GDM1 (cell line): ENCODE results near the gene FTCD.
"Not testable (repeated sequence)": the region's sequence is repeated elsewhere in the genome, so short reads cannot be mapped to it uniquely, and the experiment has no call there.

Experiments
- DNase-seq: peaks from one replicate; lab custom pipeline; 2025; lab: John Stamatoyannopoulos, UW

The FTCD gene

DNA sequence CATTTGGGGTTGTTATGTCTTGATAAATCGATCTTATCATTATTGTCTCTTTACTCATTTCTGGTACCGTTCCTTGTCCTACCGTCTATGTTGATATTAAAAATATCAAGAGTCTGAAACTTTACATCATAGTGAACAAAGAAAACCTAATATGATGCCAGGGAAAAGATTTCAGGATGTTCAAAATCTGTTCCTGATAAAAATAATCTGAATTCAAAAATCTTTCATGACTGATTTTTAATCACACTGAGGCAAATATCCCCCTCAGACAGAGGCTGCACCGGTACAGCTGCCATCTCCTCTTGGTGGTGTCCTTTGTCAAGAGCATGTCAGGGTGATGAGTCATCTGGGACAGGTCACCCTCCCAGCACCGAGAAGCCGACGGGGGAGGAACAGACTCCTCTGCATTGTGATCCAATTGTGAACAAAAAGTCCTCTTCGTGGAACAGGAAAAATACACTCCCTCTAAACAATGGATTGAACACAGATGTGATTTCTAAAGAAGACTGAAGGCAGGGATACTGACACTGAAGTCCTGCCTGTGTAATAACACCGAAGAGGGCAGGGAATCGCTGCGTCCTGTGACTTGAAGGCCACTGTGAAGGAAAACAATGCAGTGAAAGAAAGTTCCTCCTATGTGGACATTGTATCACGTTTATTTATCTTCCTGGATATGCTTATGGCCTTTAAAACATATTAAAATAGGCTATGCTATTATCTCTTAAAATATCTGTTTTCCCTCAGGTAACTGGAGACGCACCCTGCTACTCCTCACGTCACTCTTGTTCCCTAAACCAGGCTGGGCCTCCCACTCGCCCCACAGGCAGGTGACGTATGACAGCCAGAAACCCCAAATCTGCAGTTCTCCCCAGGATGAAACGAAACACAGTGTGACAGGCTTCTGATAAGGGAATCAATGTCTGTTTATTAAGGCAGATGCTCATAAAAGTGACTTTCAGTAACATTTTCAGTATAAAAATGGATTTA lies 33.1 kb upstream of the FTCD start:
- no peak for DNase-seq

DNA sequence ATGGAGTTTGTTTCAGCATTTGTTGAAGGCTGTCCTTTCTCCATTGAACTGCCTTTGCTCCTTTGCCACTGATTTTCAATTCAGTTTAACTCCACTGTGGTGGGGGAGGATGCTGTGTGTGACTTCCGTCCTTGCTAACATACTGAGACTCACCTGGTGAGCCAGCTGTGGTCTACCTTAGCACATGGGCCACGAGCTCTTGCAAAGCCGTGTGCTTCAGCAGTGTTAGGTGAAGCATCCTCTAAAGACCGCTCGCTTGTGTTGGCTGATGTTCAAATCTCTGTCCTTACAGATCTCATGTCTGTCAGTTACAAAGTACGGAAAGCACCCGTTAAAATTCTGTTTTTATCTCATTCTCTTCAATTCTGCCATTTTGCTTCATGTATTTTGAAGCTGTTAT lies 32.4 kb upstream of the FTCD start:
- DNase-seq: no peak

DNA sequence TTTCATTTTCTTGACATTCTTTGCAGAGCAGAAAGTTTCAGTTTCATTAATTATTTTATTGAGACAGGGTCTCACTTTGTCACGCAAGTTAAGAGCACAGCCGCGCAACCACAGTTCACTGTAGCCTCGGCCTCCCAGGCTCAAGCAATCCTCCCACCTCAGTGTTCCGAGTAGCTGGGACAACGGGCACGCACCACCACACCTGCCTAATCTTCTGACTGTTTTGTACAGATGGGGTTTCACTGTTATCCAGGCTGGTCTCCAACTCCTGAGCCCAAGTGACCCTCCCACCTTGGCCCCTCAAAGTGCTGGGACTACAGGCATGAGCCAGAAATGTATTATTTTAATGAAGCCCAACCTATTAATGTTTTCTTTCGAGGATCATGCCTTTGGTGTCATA lies 31.9 kb upstream of the FTCD start:
- DNase-seq: no peak

DNA sequence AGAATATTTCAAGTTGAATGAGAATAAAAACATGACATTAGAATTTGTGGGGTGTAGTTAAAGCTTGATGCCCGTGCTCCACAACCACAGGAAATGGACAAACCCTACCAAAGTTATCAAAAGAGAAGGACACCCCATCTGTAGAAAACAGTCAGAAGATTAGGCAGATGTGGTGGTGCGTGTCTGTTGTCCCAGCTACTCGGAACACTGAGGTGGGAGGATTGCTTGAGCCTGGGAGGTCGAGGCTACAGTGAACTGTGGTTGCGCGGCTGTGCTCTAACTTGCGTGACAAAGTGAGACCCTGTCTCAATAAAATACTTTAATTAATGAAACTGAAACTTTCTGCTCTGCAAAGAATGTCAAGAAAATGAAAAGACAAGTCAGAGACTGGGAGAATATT lies 30.3 kb upstream of the FTCD start:
- DNase-seq: no peak

DNA sequence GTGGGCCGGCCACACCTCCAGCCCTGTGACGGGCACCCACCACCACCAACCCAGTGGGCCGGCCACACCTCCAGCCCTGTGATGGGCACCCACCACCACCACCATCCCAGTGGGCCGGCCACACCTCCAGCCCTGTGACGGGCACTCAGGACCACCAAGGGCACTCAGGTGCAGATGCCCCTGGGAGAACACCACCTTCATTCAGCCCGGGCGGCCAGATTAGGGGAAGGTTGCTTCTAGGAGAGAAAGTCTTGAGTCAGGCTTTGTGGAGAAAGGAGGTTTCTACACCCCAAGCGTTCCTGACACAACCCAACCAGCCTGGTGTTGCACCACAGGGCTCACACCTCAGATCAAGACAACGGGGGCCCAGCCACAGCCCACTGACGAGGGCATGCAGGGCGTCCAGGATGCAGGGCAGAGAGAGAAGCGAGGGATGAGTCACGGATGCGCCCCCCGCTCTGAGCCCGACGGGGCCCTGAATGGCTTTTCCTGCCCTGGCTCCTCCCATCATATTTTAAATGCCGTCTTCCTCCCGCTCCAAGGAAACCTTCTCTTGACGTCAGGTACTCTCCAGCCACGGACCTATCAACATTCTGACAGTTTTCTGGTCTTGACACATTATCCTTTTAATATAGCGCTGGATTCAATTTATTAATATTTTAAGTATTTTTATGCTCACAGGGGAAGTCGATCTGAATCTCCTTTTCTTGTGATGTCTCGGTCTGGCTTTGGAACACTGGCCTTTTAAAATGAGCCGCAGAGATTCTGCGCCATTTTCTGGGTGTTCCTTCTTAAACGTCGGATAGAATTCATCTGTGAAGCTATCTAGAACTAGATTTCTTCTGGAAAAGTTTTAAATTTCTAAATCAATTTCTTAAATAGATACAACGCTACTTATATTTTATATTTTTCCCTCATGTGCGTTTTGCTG lies 29.5 kb upstream of the FTCD start:
- DNase-seq: peak; percentile 64

DNA sequence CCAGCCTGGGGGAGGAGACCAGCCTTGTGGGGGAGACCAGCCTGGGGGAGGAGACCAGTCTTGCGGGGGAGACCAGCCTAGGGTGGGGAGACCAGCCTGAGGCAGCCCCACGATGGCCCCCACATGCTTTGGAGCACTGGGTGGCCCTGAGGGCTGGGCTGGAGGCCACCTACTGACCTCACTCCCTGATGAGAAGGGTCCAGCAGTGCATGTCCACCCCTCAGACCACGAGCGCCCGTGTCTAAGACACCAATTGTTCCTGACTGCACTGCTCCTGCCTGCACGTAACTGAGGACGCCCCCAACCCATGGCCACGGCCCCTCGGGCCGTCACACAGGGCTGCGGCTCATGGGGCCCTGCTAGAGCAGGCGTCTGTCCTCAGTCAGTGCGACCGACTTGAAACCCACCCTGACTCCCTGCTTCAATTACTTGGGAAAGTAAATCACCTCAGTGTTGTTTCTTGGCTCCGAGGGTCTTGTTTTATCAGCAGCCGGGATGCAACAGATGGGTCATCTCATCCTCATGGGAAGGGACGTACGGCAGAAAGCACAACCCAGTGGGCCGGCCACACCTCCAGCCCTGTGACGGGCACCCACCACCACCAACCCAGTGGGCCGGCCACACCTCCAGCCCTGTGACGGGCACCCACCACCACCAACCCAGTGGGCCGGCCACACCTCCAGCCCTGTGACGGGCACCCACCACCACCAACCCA lies 28.7 kb upstream of the FTCD start, which contains the start of gene SPATC1L:
TSS of gene SPATC1L (minus strand) at position 550 of the 715 bp plus-strand sequence. CDS start 1,643 bp downstream, outside the sequence.
- peak; percentile 47 for DNase-seq

DNA sequence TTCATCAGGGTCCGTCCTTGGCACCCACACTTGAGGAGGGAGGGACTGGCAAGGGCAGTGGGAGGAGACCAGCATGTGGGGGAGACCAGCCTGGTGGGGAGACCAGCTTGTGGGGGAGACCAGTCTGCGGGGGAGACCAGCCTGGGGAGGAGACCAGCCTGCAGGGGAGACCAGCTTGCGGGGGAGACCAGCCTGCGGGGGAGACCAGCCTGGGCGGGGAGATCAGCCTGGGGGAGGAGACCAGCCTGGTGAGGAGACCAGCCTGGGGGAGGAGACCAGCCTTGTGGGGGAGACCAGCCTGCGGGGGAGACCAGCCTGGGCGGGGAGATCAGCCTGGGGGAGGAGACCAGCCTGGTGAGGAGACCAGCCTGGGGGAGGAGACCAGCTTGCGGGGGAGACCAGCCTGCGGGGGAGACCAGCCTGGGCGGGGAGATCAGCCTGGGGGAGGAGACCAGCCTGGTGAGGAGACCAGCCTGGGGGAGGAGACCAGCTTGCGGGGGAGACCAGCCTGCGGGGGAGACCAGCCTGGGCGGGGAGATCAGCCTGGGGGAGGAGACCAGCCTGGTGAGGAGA lies 28.0 kb upstream of the FTCD start:
- DNase-seq: not testable (repeated sequence)

DNA sequence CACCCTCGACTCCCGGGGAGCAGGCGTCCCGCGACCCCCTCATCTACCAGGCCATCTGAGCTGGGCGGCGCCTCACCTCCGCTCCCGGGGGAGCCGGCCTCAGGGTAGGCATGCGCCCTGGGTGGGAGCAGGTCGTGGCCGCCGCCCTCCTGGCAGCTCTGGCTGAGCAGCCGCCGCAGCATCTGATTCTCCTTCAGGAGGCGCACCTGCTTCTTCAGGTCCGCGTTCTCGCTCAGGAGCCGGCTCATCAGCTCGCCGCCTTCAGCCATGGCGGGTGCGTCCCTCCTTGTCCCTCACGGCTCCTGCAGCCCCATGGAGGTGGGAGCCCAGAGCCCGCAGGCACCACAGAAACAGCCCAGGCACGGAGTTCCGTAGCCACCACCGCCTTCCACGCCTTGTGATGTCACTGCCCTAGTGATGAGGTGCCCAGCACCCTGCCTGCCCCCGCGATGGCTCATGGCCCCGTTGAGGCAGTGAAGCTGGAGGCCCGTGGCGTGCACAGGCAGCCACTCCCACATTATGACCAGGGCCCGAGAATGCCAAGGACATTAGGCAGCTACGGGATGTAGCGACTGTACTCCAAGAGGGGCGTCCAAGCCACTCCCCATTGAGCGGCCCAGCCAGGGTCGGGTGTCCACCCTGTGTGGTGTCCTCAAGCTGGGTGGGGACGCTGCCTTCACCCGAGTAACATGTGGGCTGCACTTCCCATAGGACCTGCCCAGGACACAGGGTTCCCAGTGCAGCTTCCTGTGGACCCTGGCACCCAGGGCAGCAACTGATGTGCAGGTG lies 27.4 kb upstream of the FTCD start:
- DNase-seq: no peak

DNA sequence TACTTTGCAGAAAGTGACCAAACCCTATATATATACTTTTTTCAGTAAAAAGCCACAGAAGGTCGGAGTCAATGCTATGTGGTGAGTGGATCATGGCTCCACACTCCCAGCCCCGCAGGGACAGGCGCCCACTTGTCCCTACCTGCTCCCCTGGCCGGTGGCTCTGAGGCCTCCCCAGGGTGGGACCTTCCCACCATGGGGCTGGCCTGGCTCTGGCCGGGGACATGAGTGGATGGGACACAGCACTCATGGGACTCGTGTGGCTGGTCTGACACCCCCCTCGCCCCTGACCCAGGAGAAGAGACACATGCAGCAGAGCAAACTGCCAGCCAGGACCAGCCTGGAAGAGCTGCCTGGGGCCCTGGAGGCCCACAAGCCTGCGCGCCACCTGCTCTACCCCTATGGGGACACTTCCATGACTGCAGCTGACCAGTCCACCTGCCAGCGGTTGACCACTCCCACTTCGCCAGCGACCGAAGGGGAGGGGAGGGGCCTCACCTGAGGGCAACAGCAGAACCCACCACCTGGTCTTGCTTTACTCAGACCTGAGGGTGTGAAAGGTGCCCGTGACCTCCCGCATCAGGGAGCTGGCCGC lies 26.7 kb upstream of the FTCD start:
- DNase-seq: no peak

DNA sequence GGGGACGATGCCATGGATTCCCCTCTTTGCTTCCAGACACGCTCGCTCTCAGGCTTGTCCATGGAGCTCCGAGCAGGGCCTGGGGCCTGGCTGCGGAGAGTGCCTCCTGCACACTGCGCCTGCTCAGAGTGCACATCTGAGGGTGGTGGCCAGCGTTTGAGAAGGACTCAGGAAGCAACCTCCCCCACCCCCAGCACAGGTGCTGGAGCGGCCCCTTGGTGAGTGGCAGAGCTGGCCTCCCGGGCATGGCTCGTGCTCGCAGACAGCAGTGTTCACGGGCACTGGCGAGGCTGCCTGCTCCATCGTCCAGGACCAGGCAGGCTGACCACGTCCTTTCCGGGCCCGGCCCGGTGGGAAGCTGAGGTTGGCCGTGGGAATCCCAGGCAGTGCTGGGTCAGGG lies 26.1 kb upstream of the FTCD start:
- no peak for DNase-seq

DNA sequence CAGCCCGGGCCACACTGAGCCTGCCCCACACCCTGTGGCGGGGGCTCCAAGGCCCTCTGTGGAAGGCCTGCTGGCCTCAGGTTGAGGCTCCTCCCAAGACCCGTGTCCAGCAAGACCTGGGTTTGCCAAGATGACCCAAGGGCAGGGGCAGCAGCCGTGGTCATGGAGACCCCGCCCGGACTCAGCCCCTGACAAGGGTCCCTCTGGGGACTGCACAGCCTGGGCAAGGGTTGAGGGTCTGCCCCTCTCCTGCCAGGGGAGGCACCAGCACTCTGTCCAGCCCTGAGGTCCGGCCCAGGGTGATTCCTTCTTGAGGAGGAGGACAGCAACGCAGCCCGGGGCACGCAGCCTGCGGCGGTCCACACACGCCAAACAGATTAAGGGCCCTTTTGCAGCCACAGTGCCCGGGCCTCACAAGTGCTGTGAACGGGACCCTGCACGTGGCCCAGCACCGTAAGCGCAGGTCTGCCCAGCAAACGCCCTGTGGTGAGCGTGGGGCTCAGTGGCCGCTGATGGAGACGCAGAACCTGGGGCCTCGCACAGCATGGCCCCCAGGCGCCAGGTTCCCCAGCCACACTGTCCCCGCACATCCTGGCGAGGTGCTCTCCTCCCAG lies 25.5 kb upstream of the FTCD start:
- DNase-seq: no peak

DNA sequence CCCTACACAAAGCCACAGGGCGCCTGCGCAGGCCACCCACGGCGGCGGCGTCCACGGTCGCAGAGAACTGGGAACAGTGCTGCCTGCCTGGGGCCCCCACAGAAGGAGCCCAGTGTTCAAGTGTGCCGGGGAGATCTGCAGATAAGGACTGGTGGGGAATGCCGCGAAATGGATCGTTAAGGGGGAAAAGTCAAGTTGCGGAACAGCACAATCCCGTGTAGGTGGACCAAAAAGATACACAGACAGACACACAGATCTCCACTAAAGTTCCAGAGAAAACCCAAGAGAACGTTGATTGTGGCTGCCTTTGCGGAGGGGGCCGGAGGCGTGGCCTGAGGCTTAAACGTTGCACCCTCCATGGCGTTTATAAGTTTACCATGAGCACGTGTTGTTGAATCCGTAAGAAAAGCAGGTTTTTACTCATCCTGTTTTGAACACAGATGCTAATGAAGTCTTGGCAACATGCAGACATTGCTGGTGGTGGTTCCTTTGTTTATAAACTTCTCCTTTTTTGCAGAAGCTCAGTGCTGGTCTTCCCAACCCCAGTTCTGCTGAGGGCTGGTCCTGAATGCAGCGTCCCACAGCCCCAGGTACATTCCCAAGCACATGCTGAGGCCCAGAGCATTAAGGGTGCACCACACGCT lies 24.8 kb upstream of the FTCD start:
- DNase-seq: no peak

DNA sequence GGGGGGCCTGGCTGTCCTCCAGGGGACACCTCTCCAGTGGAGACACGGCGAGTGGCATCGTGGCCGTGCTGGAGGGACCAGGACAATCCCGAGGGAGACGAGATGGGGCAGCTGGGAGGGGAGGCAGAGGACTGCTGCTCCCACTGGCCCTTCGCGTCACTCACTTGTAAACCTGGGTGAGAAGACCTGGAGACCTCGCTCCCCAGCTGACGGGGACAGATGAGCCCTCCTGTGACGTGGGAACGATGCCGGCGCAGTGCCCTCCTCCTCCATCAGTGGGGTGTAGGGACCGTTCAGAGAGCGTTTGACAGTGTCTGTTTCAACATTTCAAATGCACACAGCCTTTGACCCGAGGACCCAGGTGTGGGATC lies 24.3 kb upstream of the FTCD start:
- no peak for DNase-seq

DNA sequence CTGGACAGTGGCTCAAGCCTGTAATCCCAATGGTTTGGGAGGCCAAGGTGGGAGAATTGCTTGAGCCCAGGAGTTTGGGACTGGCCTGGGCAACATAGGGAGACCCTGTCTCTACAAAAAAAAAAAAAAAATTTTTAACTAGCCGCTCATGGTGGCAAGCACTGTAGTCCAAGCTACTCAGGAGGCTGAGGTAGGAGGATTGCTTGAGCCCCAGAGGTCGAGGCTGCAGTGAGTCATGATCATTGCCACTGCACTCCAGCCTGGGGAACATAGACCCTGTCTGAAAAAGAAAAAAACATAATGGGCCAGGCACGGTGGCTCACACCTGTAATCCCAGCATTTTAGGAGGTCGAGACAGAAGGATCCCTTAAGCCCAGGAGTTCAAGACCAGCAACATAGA lies 23.6 kb upstream of the FTCD start:
- no peak for DNase-seq

DNA sequence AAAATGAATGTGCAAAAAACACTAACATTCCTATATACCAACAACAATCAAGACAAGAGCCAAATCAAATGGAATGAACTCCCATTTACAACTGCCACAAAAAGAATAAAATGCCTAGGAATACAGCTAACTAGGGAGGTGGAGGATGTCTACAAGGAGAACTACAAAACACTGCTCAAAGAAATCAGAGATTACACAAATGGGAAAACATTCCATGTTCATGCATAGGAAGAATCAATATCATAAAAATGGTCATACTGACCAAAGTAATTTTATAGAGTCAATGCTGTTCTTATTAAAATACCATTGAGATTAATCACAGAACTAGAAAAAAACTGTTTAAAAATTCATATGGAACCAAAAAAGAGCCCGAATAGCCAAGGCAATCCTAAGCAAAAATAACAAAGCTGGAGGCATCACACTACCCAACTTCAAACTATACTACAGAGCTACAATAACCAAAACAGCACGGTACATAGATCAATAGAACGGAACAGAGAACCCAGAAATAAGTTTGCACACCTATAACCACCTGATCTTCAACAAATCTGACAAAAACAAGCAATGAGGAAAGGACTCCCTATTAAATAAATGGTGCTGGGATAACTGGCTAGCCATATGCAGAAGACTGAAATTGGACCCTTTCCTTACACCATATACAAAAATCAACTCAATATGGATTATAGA lies 21.2 kb upstream of the FTCD start:
- DNase-seq: not testable (repeated sequence)

DNA sequence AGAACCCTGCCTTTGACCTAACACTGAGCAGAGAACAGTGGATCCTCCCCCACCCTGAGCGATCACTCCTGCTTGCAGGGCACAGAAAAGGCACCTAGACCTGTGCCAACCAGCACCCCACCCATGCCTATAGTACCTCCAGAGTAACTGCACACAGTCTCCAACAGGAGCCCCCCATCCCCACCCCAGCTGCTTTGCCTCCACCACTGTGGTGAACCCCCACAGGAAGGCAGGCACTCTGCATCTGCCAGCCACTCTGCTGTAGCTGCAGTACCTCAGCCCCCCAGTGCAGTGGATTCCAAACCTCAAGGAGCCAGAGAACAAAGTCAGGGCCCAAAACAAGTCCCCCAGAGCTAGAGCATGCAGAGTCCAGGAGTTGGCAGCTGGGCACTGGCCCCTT lies 18.2 kb upstream of the FTCD start:
- DNase-seq: no peak

DNA sequence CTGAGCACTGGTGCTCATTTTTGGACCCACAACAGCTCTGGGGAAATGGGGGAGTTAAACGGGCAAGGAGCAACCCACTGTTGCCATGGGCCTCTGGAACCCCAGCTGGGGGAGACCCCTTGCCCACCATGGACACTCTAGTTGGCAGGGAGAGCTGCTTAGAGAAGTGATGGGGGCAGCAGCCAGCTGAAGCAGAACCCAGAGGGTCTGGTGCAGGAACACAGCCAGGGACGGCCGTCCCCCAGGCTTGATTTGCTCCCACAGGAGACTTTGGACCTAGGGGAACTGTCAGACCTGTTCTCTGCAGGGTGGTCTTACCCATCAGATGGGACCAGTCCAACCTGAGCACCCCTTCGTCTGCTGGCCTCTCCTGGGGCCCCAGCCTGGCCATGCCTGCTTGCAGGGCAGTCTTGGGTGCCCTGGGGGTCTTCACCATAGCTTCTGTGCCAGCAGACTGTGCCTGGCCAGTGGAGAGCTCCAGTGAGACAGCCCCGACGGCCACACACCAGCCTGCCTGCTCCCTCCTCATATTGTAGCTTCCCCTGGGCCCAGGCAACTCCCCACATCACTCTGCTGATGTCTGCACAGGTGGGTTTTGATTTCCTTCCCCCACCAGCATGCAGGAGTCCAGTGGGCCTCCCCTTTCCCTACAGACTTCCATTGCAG lies 17.6 kb upstream of the FTCD start:
- no peak for DNase-seq
